Stimulated activated naive CD4-positive, alpha-beta T cell treated with Interleukin-2 at 50 U/mL for 16 hours (primary cell): ENCODE data around the gene SV2B.
"Not testable (repeated sequence)": the region's sequence is repeated elsewhere in the genome, so short reads cannot be mapped to it uniquely, and the experiment has no call there.

Source experiments
- DNase-seq: peaks from one replicate; lab custom pipeline; 2025; lab: John Stamatoyannopoulos, UW

Gene SV2B

GRCh38 chr15:91318516-91318915 lies 218.5 kb downstream of the SV2B start:
- no peak for DNase-seq

GRCh38 chr15:91318931-91319330 lies 218.9 kb downstream of the SV2B start:
- no peak for DNase-seq

GRCh38 chr15:91319371-91320059 lies 219.5 kb downstream of the SV2B start:
- no peak for DNase-seq

DNA sequence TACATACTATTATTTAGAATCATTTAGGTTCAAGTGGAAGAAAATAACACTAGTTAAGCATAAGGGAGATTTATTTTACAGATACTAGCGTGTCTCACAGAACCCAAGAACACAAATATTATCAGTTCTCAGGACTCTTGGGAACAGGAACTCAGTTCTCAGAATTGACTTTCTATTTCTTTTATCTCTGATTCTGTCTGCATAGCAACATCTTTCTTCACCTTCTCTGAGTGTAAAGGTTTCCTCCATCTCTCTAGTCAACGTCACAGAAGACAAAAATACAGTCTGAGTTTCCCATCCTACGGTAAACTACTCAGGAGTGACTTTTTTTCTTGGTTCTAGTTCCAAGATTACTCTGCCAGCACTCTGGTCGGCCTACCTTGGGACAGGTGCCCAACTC lies 220.0 kb downstream of the SV2B start:
- no peak for DNase-seq

DNA sequence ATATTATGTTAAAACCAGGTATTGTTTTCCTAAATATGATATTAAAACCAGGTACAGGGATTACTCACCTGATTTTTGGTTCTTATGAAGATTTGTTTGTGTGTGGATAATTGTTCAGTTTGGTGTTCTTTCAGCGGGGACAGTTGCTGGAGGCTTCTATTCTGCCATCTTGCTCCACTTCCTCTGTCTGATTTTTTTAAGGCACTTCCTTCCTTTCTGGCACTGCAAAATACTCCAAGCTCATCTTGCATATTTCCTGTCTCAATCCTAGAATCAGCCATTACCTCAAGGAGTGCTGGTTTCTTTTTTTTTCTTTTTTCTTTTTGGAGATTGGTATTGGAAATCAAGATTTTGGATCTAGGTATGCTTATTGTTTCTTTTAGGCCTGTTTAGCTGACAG lies 229.9 kb downstream of the SV2B start:
- no peak for DNase-seq

DNA sequence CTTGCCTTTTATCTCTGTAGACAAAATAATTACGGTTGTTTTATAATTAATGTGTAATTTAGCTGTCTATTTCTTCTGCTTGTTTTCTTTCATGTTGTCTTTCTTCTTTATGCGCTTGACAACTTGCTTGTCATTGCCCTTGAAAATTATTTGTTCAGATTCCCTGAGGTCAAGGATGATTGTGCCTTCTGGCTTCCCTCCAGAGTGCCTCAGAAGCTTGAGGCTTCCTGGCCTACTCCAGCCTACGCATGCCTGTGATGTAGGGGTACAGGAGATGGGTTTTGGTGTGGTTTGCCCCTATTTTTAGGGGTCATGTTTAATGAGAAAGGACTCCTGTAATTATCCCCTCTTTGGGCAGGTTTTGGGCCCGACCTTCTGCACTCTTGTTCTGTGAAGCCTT lies 231.5 kb downstream of the SV2B start:
- no peak for DNase-seq

DNA sequence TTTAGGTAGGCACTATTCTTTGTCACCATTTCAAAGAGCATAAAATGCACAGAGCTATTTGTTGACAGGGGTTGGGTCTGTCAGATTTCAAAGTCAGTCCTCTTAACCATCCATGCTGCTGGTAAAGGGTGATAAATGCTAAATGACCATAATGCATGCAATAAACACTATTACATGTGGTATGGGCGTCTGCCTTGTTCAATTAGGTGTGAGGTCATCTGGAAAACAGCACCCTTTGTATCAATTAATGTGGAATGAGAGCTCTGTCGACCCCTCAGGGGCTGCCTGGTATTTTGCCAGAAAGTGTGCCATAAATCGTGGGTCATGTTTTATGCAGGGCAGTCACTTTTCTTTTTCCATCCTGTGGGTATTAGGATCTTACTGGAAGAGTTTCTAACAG lies 235.6 kb downstream of the SV2B start:
- DNase-seq = no peak

GRCh38 chr15:91336687-91337086 lies 236.6 kb downstream of the SV2B start:
- DNase-seq = no peak

DNA sequence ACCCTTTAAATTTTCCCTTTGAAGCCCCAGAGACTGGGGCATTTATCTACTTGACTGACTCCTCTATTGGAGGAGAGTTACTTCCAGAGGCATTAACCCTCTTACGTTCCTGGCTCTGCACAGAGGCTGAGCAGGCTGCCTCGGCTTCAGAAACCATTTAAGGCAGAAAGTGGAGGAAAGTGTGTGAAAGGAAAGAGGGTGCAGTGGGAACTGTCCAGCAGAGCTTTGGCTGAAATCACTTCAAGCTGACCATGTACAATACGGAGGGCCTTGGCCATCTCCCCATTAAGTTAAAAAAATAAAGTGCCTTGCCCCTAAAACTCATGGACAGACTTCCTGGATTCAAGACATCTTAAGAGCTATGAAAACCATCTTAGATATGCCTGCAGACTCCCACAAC lies 238.7 kb downstream of the SV2B start:
- no peak for DNase-seq

DNA sequence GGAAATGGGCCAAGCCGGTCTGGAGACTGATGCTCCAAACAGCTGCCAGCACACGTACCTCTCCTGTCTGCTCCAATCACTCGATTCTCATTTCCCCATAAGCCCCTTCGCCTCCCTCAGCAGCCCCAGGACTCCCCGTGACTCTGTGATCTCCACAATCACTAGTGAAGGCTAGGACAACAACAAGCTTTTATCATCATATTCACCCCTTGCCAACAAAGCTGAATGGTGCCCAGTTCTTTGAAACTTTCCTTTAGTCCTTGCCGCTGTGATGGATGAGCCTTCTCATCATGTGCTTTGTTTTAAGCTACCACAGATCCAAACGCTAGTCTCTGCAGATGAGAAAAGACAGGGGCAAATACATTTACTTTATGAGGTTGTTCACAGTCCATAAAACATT lies 242.0 kb downstream of the SV2B start:
- DNase-seq = no peak

GRCh38 chr15:91344912-91345311 lies 244.9 kb downstream of the SV2B start:
- not testable (repeated sequence) for DNase-seq

- no peak for DNase-seq
Observed at GRCh38 chr15:91345736-91346135, 245.7 kb downstream of the SV2B start.

- DNase-seq = no peak
Observed at GRCh38 chr15:91346259-91346658, 246.2 kb downstream of the SV2B start.

GRCh38 chr15:91348752-91349500 lies 248.9 kb downstream of the SV2B start:
- DNase-seq = no peak
